OCI-LY1 (cell line): ENCODE measurements around the gene TBPL2.

Experiments
- EZH2 ChIP-seq: fragments of 200-600 bp; sonication (generic), shearing (Covaris generic); IDR thresholded peaks from 2 replicates; pipeline ENCODE4 v1.8.0; 2017; ENCODE audit warnings: borderline replicate concordance, mixed run types, mild to moderate bottlenecking, antibody characterized with exemption, low read length, moderate library complexity, mixed read lengths
- TF ChIP-seq, protein P1 (sequence below): fragments of 200-600 bp; sonication (generic), shearing (Covaris generic); IDR thresholded peaks from 2 replicates; pipeline ENCODE4 v1.5.1; 2017; ENCODE audit warnings: mild to moderate bottlenecking, antibody characterized with exemption, low read length, moderate library complexity, mixed read lengths

DNA sequence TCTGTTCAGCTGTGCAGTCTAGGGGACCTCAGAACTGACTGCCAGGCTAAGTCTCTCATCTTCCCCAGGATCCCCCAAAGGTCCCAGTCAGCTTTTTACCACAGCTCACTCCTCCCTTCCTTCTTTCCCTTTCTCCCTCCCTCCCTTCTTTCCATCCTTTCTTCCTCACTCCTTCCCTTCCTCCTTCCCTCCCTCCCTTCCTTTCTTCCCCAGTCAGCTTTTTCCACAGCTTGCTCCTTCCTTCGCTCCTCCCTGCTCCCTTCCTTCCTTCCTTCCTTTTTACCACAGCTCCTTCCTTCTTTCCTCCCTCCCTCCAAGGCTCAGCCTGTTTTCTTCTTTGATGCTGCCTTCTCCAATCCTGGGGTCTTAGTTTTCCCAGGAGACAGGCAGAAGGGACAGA, 68.0 kb downstream of the TBPL2 start:
- TF ChIP-seq, protein P1, sequence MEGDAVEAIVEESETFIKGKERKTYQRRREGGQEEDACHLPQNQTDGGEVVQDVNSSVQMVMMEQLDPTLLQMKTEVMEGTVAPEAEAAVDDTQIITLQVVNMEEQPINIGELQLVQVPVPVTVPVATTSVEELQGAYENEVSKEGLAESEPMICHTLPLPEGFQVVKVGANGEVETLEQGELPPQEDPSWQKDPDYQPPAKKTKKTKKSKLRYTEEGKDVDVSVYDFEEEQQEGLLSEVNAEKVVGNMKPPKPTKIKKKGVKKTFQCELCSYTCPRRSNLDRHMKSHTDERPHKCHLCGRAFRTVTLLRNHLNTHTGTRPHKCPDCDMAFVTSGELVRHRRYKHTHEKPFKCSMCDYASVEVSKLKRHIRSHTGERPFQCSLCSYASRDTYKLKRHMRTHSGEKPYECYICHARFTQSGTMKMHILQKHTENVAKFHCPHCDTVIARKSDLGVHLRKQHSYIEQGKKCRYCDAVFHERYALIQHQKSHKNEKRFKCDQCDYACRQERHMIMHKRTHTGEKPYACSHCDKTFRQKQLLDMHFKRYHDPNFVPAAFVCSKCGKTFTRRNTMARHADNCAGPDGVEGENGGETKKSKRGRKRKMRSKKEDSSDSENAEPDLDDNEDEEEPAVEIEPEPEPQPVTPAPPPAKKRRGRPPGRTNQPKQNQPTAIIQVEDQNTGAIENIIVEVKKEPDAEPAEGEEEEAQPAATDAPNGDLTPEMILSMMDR = no peak
- TF ChIP-seq EZH2 = no peak
